ENCODE results near the gene DNM1.
"Not testable (repeated sequence)": the region's sequence is repeated elsewhere in the genome, so short reads cannot be mapped to it uniquely, and the experiment has no call there.

The DNM1 gene

GRCh38 chr9:128226412-128226801 is 23.2 kb downstream of the DNM1 start:
- DNase-seq = no peak

GRCh38 chr9:128230897-128231296 is 27.7 kb downstream of the DNM1 start:
- DNase-seq = not testable (repeated sequence)

GRCh38 chr9:128231638-128232527 is 28.7 kb downstream of the DNM1 start:
- DNase-seq = no peak

GRCh38 chr9:128232528-128233428 is 29.6 kb downstream of the DNM1 start:
- no peak for DNase-seq

GRCh38 chr9:128233817-128234406 is 30.7 kb downstream of the DNM1 start:
- no peak for DNase-seq

- DNase-seq = no peak
These were observed 38.9 kb downstream of the DNM1 start for GRCh38 chr9:128242124-128242523.

- DNase-seq = no peak
These were observed 39.6 kb downstream of the DNM1 start for GRCh38 chr9:128242828-128243214.

GRCh38 chr9:128243215-128244018 is 40.2 kb downstream of the DNM1 start:
- no peak for DNase-seq

- no peak for DNase-seq
These were observed 41.1 kb downstream of the DNM1 start for GRCh38 chr9:128244091-128244836.

- no peak for DNase-seq
These were observed 41.7 kb downstream of the DNM1 start for GRCh38 chr9:128244837-128245231.

GRCh38 chr9:128245421-128246151 is 42.4 kb downstream of the DNM1 start:
- DNase-seq = no peak

- no peak for DNase-seq
These were observed 43.3 kb downstream of the DNM1 start for GRCh38 chr9:128246471-128246870.

- DNase-seq = no peak
These were observed 44.1 kb downstream of the DNM1 start for GRCh38 chr9:128247226-128247803.

- DNase-seq = no peak
These were observed 46.4 kb downstream of the DNM1 start for GRCh38 chr9:128249558-128249907.

GRCh38 chr9:128249908-128250838 is 47.0 kb downstream of the DNM1 start:
- DNase-seq = no peak

GRCh38 chr9:128250839-128251731 is 47.9 kb downstream of the DNM1 start:
- DNase-seq = no peak

- no peak for DNase-seq
These were observed 48.5 kb downstream of the DNM1 start for GRCh38 chr9:128251732-128252100.

- no peak for DNase-seq
These were observed 49.3 kb downstream of the DNM1 start for GRCh38 chr9:128252317-128253139.
